ENCODE measurements around the gene MAMDC2.

Gene MAMDC2

DNA sequence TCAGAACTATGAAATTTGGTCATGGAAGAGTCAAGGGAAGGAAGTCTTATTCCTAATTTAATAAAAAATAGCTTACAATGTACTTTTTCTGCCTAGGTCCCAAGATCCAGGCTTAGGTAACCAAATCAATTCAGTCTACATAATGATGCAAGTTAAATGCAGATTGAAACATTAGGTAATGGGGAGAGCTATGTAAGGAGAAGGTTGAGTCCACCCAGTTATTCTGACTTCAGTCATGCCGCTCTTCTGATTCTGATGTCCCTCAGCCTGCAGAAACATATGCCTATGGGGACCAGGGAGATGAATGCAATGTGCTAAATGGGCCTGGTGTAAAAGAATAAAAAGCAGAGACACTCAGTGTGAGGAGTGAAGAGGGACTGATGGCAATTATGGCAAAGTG is 63.9 kb downstream of the MAMDC2 start:
- DNase-seq (ENCODE audit: low spot score): no peak

- DNase-seq (ENCODE audit: low spot score): no peak
Measured at GRCh38 chr9:70108181-70108580, 64.5 kb downstream of the MAMDC2 start.

DNA sequence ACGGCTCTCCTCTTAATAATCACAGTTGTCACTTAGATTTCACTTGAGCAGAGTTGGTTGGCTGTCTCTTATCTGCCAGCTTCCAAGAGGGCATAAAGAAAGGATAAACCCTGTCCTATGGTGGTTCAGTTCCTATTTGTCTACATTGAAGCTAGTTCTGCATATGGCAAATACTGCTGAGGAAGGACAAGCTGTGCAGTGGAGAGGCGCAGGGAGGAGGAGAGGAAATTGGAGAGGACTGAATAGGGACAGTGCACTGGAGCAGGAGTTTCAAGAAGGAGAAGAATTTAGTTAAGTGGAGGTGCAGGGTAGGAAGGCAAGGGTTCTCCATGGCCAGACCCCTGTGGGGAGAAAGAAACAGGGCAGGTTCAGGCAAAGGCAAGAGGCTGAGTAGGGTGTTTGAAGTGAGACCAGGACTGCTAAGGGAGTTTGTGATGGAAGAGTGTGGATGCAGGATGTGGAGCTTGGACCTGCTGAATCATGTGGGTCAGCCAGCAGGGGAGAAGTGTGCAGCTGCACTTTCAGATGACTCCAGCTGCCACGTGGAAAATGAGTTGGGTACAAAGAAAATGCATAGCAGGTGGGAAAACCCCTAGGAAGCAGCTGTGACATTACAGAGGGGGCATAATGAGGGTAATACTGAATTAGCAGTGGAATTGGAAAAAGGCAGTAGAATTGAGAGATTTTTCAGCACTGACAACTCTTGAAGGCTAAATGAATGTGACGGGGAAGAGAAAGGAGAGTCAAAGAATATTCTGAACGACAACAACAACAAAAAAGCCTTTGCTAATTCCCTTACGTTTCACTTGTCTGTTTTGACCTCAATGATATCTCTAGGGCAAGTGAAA is 66.8 kb downstream of the MAMDC2 start:
- DNase-seq (ENCODE audit: low spot score): no peak

DNA sequence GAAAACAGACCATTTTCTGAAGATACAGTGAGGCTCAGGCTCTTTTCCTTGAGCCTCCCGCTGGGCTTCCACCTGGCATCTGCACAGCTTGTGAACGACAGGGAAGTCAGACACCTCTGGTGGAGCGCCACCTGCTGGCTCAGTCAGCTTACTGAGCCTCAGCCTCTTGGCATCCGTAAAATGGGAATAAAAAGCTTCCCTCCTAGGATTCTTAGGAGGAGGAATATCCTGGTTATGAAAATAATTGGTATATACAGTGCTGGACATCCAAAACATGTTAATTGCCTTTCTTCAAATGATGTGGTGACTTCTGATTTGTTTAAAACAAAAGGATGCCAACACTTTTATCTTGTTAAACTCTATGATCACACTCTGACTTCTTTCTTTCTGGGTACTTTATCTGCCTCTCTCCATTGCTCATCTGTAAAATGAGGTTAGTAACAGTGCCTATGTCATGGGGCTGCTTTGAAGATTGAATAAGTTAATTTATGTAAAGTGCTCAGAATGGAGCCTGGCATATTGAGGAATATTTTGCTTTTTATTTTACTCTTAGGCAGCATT is 67.5 kb downstream of the MAMDC2 start:
- peak; percentile 15 for DNase-seq (ENCODE audit: low spot score)

- no peak for DNase-seq (ENCODE audit: low spot score)
Measured at GRCh38 chr9:70111641-70112236, 68.1 kb downstream of the MAMDC2 start.

- DNase-seq (ENCODE audit: low spot score): no peak
Measured at GRCh38 chr9:70112981-70113380, 69.3 kb downstream of the MAMDC2 start.

DNA sequence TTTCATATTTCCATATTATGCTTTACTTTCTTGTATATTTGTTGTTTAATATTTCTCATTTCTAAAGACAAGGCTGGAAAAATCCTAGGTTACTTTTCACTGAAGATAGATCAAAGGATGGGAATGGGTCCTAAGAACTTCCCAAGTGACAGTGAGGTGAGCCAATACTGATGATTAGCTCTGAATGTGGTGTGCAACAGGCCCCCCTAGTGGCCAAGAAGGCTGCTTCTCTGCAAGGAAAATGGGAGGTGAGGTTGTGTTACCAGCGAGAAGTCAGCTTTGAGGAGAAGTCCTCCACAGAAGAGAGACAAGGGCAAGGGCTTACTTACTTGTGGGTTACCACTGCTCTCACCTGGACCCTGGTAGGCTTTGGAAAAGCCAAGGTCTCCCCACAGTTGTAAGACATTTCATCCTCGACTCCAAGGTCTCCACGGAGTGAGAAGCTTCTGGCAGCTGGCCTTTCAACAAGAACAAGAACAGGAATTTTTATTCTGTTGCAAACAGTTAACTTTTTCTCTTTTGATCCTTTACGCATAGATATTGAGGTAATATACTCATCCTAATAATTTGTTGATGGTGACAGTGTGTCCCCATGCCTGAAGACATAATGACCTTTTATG is 69.9 kb downstream of the MAMDC2 start:
- peak; percentile 39 for DNase-seq (ENCODE audit: low spot score)

- no peak for DNase-seq (ENCODE audit: low spot score)
Measured at GRCh38 chr9:70114898-70115297, 71.2 kb downstream of the MAMDC2 start.

- no peak for DNase-seq (ENCODE audit: low spot score)
Measured at GRCh38 chr9:70117835-70118319, 74.2 kb downstream of the MAMDC2 start.

DNA sequence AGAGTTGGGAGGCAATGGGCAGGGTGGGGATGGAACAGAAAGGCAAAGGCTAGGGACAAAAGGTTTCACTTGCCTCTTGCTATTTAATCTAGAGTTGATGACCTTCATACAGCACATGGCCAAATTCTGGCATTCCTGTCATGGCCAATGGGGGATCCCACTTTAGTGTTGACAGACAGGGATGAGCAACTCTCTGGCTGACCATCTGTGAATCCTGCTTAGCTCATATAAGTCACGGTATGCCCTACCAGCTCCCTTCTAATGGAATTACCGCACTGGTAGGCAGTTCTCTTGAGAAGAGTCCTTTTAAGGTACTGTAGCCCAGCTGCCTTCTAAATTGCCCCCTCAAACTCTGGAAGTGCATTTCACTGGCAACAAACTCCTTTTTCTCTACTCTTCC is 76.1 kb downstream of the MAMDC2 start:
- DNase-seq (ENCODE audit: low spot score): no peak

DNA sequence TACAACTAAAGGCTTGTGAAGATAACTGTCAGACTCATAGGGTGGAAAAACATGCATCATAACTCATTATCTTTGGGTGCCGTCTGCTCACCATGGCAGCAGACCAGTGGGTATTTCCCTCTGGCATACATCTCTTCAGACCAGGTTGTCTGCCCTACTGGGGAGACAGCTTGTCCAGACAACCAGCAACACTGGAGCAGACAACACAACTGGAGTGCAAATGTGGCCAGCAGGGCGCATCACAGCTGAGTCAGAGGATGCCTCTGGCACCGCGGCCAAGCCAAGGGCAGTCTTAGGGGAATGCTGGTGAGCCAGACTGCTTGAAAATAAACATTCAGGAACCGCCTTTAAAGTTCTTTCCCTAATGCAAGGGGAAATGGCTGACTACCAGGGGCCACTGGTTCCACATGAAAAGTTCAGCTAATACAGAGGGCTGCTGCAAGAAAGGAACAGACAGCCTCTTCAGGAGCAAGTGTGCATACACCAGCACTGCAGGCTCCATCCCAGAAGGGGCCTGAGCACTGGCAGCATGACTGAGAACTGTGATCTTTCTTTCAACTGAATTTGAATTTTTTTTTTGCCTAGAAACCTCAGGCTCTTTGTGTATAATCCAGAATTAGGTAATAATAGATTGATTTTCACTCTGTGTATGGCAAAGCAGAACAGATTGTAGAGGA is 77.3 kb downstream of the MAMDC2 start:
- DNase-seq (ENCODE audit: low spot score): no peak

DNA sequence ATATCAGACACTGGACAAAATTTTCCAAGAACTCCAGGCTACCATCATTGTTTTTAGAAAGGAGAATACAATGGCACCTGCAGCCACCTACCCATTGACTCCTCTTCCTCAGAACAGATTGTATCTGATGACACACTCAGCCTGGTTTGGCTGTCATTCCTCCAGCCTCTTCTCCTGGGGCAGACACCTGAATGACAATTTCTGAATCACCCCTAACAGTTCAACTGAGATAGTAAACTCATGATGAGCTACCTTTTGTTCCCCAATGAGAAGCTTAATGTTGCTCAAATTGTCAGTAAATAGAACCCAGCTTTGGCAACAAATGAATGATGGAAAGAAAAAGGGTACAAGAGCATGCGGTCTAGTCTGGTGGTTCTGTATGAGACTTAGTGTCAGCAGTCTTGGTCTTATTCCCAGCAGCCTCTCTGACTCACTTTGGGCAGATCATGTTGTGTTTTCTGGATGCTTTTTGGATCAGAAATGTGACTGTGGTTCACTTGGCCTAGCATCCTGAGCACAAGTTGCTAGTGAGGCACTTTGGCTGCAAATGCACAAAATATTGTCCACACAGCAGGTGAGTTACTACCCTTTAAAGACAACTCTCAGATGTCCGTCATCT is 78.3 kb downstream of the MAMDC2 start:
- DNase-seq (ENCODE audit: low spot score): no peak

GRCh38 chr9:70123695-70124094 is 80.0 kb downstream of the MAMDC2 start:
- DNase-seq (ENCODE audit: low spot score): no peak

DNA sequence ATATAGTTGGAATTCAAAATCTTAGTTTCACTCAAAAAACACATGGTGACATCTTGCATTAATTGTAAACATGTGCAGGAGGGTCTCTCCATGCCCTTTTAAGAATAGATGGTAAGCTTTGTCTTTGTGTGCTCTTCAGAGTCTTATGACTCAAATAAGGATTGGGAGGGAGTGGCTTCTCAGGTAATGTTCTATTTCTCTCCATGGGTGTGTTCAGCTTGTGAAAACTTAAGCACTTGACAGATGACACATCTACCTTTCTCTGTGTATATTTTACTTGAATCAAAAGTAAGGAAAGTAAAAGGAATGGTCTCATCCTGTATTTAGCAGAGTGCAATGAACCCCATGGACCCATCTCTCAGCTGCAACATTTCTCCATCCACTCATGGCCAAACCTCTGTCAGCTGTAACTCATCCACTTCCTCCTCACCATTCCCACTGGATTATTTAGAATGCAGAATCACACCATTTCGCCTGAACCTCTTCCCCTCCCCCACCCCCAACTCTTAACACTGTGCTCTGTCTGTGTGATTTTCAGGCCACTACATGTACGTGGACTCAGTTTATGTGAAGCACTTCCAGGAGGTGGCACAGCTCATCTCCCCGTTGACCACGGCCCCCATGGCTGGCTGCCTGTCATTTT is 82.1 kb downstream of the MAMDC2 start:
- DNase-seq (ENCODE audit: low spot score): no peak

GRCh38 chr9:70127036-70127435 is 83.4 kb downstream of the MAMDC2 start:
- no peak for DNase-seq (ENCODE audit: low spot score)

DNA sequence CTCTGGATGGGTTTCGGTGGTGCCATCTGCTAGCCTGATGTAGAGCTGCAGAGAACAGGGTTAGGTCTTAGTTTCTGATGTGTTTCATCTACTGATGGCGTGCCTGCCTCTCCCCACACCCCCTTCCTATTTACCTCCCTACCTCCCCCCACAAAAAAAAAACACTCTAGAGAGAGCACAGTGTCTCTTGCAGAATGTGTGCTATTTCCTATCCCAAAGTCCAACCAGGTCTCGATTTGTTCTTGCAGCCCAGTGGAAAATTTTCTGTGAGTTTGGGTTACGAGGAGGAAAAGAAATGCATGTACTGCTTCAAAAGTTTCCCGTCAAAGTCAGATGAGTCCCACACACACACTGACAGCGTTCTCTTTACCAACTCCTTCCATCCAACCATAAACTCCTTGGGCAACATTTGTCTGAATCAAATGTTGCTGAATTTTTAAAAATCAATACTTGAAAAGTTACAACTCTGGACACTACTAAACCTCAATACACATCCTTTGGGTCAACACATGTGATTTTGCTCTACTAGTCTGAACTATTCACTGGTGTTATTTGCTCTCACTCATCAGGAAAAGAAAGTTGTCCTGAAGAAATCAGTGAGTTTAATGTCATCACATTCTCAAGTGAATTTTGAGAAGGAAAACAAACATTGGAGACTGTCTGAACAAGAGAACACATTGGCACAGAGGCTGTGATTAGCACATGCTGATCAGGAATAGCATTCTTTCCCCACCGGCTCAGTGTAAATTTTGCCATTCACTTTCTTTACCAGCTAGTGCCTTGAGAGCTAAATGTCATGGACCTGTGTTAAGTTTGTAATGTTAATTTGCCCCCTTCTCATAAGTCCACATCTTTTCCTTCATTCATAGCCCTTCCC is 84.1 kb downstream of the MAMDC2 start:
- no peak for DNase-seq (ENCODE audit: low spot score)

- DNase-seq (ENCODE audit: low spot score): no peak
Measured at GRCh38 chr9:70130266-70130665, 86.6 kb downstream of the MAMDC2 start.

- DNase-seq (ENCODE audit: low spot score): no peak
Measured at GRCh38 chr9:70131296-70131695, 87.6 kb downstream of the MAMDC2 start.

GRCh38 chr9:70133253-70134208 is 89.9 kb downstream of the MAMDC2 start:
- DNase-seq (ENCODE audit: low spot score): no peak
